Peyer's patch (tissue), 4 donors: Measurements from ENCODE around the gene RING1.

Experiments used
- CTCF ChIP-seq, 6 experiments: fragments of 450-650 bp in 4 of 6; fragments of 200-600 bp in 2 of 6; sonication (generic) in 1 of 6; IDR thresholded peaks; one replicate each; pipeline ENCODE4 v1.5.1; 2017 to 2019; ENCODE audit warnings: antibody characterized with exemption in 6 of 6, mild to moderate bottlenecking in 3 of 6, moderate library complexity in 1 of 6
- POLR2A ChIP-seq, 2 donors: fragments of 450-650 bp; IDR thresholded peaks; one replicate each; pipeline ENCODE4 v1.5.1; 2017; ENCODE audit warnings: antibody characterized with exemption in 2 of 2, mild to moderate bottlenecking in 2 of 2, moderate library complexity in 2 of 2

GRCh38 chr6:33169291-33170175 lies 38.8 kb upstream of the RING1 start:
- TF ChIP-seq CTCF (IDR thresholded peaks at IDR 0.05) = no peak
- TF ChIP-seq POLR2A (IDR thresholded peaks at IDR 0.05) = no peak
